GM18951 (cell line): ENCODE measurements around the gene ARL10.

ENCODE experiments used
- POLR2A ChIP-seq: IDR thresholded peaks from 4 replicates; pipeline ENCODE4 v1.6.1; 2011; ENCODE audit warnings: mild to moderate bottlenecking; ENCODE audit not compliant: insufficient read length, insufficient read depth; ENCODE audit errors: extremely low read depth
- in situ Hi-C: fragments of 300-500 bp; cut with MboI; formaldehyde crosslinking; loops from one replicate; pipeline ENCODE4 v1.12.0; 2022; ENCODE audit warnings: low sequenced_read_pairs, mixed read lengths, inconsistent platforms; ENCODE audit not compliant: unreplicated experiment

Gene ARL10

DNA sequence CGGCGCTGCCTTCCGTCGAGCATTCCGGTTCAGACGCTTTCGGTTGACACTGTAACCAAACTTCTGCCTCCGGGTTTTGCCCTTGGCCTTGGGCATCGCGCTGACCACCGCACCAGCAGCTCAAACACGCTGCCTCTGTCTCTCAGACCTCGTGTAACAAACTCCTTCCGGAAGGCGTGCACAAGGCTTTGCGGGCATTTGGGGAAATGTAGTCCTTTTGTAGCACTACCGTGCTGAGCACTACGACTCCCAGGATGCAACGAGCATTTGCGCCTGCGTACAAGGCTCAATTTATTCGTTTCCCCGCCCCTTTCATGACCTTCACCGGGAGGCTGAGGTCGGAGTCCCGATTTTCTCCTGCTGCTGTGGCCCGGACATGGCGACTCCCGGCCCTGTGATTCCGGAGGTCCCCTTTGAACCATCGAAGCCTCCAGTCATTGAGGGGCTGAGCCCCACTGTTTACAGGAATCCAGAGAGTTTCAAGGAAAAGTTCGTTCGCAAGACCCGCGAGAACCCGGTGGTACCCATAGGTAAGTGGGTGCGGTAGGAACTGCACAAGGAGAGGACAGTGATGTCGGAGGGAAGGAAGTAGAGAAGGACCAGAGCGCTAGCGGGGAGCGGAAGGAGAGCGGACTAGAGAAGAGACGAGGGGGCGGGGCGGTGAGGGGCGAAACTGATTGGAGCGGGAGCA lies 23.3 kb downstream of the ARL10 start, which contains the start of the genes HIGD2A and NOP16:
TSS of gene HIGD2A (plus strand) at position 308 of the 691 bp plus-strand sequence. CDS start at position 377, 69 bp downstream.
TSS of gene NOP16 (minus strand) at position 155 of the 691 bp plus-strand sequence. CDS start at position 96, 59 bp downstream.
- peak; percentile 79 for TF ChIP-seq POLR2A
- in situ Hi-C loops: no loop called here

GRCh38 chr5:176389135-176390123 lies 24.1 kb downstream of the ARL10 start:
- peak; percentile 69 for TF ChIP-seq POLR2A
- in situ Hi-C loops: no loop called here

DNA sequence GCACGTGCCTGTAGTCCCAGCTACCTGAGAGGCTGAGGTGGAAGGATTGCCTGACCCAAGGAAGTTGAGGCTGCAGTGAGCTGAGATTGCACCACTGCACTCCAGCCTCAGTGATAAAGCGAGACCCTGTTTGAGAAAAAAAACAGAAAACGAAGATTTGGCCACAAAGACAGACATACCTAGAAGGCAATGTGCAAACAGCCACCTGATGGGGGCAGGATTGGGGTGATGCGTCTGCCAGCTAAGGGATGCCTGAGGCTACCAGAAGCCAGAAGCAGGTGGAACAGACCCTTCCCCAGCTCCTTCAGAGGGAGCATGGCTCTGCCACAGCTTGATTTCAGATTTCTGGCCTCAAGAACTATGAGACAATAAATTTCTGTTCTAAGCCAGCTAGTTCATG lies 26.2 kb downstream of the ARL10 start:
- TF ChIP-seq POLR2A: no peak
- in situ Hi-C loops: no loop called here

GRCh38 chr5:176391999-176392398 lies 26.7 kb downstream of the ARL10 start:
- no peak for TF ChIP-seq POLR2A
- in situ Hi-C loops: no loop called here

- in situ Hi-C loops: no loop called here
These were observed 27.2 kb downstream of the ARL10 start for GRCh38 chr5:176392526-176392925.

GRCh38 chr5:176394096-176394495 lies 28.8 kb downstream of the ARL10 start:
- no peak for TF ChIP-seq POLR2A
- in situ Hi-C loops: no loop called here

More at GRCh38 chr5:176392526-176392925, 27.2 kb downstream of the ARL10 start:
- TF ChIP-seq POLR2A: no peak

GRCh38 chr5:176394881-176395675 lies 29.8 kb downstream of the ARL10 start:
- in situ Hi-C loops: no loop called here
- TF ChIP-seq POLR2A: no peak

DNA sequence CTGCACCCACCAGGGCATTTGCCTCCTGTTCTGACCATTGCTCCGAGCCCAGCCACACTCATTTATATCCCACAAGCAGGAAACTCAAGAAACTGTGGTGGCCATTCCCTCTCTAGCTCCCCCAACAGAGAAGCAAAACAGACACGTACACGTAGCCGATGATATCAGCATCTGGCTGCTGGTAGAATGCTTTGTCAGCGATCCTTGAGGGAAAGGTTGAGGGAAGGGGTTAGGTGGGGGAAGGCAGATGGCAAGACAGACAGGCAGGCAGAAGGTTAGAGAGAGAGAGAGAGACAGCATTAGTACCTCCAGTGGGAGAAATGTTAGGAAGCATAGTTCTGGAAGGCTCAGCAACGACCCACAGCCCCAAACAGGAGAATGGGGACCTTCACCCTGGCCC lies 31.0 kb downstream of the ARL10 start:
- in situ Hi-C loops: no loop called here
- no peak for TF ChIP-seq POLR2A

DNA sequence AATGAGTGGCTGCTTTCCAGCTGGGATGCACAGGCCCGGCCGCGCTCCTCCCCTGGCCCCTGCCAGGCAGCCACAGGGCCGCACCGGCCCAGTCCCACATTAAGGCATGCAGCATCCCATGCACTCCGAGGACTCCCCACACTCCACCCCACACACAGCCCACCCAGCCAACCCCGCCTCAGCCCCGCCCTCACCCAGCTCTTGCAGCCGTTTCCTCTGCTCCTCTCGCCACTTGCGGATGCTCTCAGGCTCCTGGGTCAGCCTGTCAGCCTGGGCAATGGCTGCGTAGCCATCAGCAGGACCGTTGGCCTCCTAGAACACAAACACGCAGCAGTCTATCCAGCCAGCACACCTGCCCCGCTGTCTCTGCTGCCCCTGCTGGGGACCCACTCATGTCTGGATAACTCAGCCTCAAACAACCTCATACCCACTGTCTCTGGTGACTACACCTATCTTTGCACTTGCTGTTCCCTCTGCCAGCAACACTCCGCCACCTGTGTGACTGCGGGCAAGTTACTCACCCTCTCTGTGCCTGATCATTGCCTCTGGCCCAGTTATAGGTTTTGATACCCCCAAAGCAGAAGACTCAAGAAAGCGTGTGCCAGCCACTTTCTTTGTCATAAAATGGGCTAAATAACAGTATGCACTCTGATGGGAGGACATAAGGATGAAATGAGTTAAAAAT lies 32.6 kb downstream of the ARL10 start:
- in situ Hi-C loops: no loop called here
- TF ChIP-seq POLR2A: no peak

DNA sequence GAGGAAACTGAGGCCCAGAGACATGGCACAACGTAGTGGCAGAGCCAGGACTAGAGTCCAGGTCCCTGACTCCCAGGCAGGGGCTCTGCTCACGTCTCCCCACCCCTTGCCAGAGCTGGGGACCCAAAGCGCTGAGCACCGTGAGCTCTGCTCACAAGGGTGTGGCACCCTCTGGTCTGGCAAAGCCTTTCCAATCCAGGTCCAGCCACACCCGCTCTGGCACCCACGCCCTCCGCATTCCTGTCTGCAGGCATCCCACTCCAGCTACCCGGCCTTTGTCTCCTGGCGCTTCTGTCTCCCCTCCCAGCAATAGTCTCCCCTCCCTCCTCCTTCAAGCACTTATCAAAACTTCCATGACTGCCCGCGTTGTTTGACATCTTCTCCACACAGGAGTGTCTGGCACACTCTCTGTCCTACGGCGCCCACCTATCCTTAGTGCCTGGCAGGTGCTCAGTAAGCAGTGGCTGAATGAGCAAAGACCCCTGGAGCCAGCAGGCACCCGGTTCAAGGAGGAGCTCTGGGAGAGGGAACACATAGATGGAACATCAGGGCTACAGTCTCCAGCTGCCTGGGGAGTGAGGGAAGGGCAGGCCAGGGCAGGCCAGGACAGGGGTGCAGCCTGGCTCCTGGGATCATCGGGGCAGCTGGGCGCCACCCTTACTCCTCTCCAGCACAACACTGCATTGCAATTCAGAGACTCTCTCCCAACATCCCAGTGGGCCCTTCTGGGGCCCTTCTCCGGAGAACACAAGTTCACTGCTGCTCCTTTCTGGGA lies 35.3 kb downstream of the ARL10 start:
- in situ Hi-C loops: loop anchor here (25.0 kb wide), 1 partner anchor 663 kb away; no protein-coding TSS in a partner anchor
- TF ChIP-seq POLR2A: no peak

DNA sequence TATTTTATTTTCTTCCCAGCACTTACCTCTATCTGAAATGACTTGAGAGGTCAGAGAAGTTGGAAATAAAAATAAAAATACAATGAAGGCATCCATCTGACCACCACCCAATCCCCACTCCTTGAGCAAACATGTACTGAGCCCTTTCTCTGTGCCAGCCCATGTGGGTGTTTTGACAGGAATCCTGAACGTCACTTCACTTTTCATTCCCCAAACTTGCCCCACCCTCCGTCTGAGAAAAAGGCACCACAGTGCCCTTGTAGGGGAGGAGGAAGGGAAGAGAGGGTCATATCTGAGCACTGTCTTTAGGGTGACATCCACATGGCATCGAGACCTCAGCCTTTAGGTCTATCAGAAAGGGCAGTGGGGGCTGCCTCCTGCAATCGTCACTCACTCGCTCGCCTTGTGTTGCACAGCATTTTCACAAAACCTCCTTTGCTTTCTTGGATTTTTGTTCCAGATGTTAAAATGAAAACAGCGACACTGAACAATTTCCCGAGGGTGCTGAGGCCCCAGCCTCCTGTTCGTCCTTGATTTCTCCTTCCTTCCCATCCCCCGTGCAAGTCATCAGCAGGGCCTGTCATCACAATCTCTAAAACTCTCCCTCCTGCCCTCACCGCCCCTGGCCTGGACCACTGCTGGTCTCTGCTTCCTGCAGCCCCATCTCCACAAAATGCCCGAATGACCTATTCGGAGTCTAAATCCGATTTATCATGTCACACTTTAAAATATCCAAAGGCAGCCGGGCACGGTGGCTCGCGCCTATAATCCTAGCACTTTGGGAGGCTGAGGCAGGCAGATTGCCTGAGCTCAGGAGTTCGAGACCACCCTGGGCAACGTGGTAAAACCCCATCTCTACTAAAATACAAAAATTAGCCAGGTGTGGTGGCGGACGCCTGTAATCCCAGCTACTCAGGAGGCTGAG lies 36.3 kb downstream of the ARL10 start:
- in situ Hi-C loops: loop anchor here (25.0 kb wide), 1 partner anchor 664 kb away; no protein-coding TSS in a partner anchor

More for the DNA sequence above, 36.3 kb downstream of the ARL10 start:
- TF ChIP-seq POLR2A: no peak
